Measurements from ENCODE around the gene ZNF497. TPM values are rescaled to one million over a fixed set of nuclear protein-coding genes. Genes with fewer than 3 reads are reported as not detected.

ZNF497 gene
- total and polyA plus RNA-seq, 2 of the 13 experiments (the other 11 are each of a cell fraction or from before 2014, with no cell fraction given): 1.5 to 1.9 TPM

DNA sequence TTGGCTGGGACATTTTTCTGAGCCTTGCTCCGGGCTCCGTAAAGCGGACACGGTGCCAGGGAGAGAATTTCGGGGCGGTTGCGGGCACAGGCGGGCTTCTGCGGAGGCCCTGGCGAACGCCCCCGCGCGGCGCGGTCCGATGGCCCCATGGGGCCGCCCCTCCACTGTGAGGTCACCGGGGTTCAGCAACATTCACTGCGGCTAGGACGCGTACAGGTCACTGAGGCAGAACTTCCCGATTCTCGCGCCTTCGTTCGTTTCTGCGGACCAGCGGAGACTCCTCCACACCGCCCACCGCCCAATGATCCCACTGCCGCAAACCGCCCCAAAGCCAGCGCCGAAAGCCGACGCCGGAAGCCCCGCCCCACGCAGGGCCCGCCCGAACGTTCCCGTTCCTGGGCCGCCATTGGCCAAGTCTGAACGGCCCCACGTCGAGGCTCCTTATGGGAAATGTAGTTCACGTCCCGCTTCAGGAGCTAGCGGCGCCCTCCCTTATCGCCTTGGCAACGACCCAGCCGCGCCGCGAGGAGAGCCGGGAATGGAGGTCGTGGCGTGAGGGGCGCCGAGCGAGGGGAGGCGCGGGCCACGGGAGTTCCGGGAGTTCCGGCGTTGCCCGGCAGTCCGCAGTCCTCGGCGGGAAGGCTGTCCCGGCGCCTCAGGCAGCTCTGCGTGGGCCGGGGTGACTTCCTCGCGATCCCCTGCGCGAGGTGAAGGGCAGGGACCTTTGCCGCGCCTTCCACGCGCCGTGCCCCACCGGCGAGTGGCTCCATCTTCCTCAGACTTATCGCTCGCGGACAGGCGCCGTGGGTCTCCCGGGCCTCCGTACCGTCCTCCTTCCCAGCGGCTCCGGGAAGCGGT is 45.8 kb upstream of the ZNF497 start, which contains the start of gene ZNF584 (continued):
- TF ChIP-seq, protein P1, sequence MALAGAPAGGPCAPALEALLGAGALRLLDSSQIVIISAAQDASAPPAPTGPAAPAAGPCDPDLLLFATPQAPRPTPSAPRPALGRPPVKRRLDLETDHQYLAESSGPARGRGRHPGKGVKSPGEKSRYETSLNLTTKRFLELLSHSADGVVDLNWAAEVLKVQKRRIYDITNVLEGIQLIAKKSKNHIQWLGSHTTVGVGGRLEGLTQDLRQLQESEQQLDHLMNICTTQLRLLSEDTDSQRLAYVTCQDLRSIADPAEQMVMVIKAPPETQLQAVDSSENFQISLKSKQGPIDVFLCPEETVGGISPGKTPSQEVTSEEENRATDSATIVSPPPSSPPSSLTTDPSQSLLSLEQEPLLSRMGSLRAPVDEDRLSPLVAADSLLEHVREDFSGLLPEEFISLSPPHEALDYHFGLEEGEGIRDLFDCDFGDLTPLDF (CRISPR knock-in tag; IDR thresholded peaks at IDR 0.05): peak; percentile 67; the same call in 1 of the 2 replicates
- no peak for TF ChIP-seq ZNF260 (CRISPR knock-in tag; IDR thresholded peaks at IDR 0.05; ENCODE audit: borderline replicate concordance, low read depth)
- no peak for TF ChIP-seq TEAD2 (CRISPR knock-in tag; IDR thresholded peaks at IDR 0.05)
- no peak for TF ChIP-seq ZNF737 (CRISPR knock-in tag; IDR thresholded peaks at IDR 0.05; ENCODE audit: borderline replicate concordance)
- TF ChIP-seq ZNF841 (CRISPR knock-in tag; IDR thresholded peaks at IDR 0.05; ENCODE audit: borderline replicate concordance): no peak
- TF ChIP-seq ZNF138 (CRISPR knock-in tag; IDR thresholded peaks at IDR 0.05; ENCODE audit: low read depth): no peak; the same call in 1 of the 2 replicates
- TF ChIP-seq ZNF563 (CRISPR knock-in tag; IDR thresholded peaks at IDR 0.05): no peak
- TF ChIP-seq SYNCRIP (IDR thresholded peaks at IDR 0.05; ENCODE audit: insufficient read depth, low read depth, low read length): no peak
- no peak for TF ChIP-seq ZBTB3 (CRISPR knock-in tag; IDR thresholded peaks at IDR 0.05; ENCODE audit: borderline replicate concordance, low read depth)
- TF ChIP-seq ZNF430 (CRISPR knock-in tag; IDR thresholded peaks at IDR 0.05): no peak
- TF ChIP-seq JARID2 (CRISPR knock-in tag; IDR thresholded peaks at IDR 0.05; ENCODE audit: insufficient replicate concordance): no peak
- TF ChIP-seq, protein P2, sequence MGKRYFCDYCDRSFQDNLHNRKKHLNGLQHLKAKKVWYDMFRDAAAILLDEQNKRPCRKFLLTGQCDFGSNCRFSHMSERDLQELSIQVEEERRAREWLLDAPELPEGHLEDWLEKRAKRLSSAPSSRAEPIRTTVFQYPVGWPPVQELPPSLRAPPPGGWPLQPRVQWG (CRISPR knock-in tag; IDR thresholded peaks at IDR 0.05; ENCODE audit: borderline replicate concordance, low read depth): no peak
- TF ChIP-seq ELF4 (CRISPR knock-in tag; IDR thresholded peaks at IDR 0.05; ENCODE audit: borderline replicate concordance): no peak
- peak; percentile 85 for TF ChIP-seq HNRNPLL (IDR thresholded peaks at IDR 0.05; ENCODE audit: low read depth, low read length, poor library complexity, severe bottlenecking)
- peak; percentile 52; the same call in 1 of the 2 replicates for TF ChIP-seq MIER3 (CRISPR knock-in tag; IDR thresholded peaks at IDR 0.05; ENCODE audit: borderline replicate concordance)
- TF ChIP-seq, protein P3, sequence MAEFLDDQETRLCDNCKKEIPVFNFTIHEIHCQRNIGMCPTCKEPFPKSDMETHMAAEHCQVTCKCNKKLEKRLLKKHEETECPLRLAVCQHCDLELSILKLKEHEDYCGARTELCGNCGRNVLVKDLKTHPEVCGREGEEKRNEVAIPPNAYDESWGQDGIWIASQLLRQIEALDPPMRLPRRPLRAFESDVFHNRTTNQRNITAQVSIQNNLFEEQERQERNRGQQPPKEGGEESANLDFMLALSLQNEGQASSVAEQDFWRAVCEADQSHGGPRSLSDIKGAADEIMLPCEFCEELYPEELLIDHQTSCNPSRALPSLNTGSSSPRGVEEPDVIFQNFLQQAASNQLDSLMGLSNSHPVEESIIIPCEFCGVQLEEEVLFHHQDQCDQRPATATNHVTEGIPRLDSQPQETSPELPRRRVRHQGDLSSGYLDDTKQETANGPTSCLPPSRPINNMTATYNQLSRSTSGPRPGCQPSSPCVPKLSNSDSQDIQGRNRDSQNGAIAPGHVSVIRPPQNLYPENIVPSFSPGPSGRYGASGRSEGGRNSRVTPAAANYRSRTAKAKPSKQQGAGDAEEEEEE (CRISPR knock-in tag; IDR thresholded peaks at IDR 0.05; ENCODE audit: borderline replicate concordance): no peak
- peak; percentile 50 for TF ChIP-seq IKZF4 (CRISPR knock-in tag; IDR thresholded peaks at IDR 0.05; ENCODE audit: borderline replicate concordance, low read depth, not compliant biosample characterization)
- TF ChIP-seq NR2C2 (CRISPR knock-in tag; IDR thresholded peaks at IDR 0.05; ENCODE audit: borderline replicate concordance): peak; percentile 92
- TF ChIP-seq RBAK (CRISPR knock-in tag; IDR thresholded peaks at IDR 0.05): no peak
- TF ChIP-seq TEAD3 (CRISPR knock-in tag; optimal IDR thresholded peaks at IDR 0.05; ENCODE audit: borderline replicate concordance): peak; percentile 50
- no peak for TF ChIP-seq ZNF530 (CRISPR knock-in tag; IDR thresholded peaks at IDR 0.05; ENCODE audit: low read depth)
- TF ChIP-seq ZFP37 (CRISPR knock-in tag; IDR thresholded peaks at IDR 0.05; ENCODE audit: borderline replicate concordance): no peak
- no peak for TF ChIP-seq ZNF720 (CRISPR knock-in tag; IDR thresholded peaks at IDR 0.05)
- peak; percentile 3; the same call in 1 of the 2 replicates for TF ChIP-seq KMT2A (CRISPR knock-in tag; IDR thresholded peaks at IDR 0.05)
- TF ChIP-seq SIX1 (CRISPR knock-in tag; IDR thresholded peaks at IDR 0.05; ENCODE audit: borderline replicate concordance): no peak
